Activated CD8-positive, alpha-beta memory T cell treated with anti-CD3 and anti-CD28 coated beads for 4 hours (primary cell): Measurements from ENCODE around the gene VGLL4.

ENCODE experiments used
- DNase-seq, 2 donors: peaks; one replicate each; pipeline ENCODE4 v3.0.0-alpha.2; 2020; ENCODE audit warnings: low read depth in 2 of 2

The VGLL4 gene

DNA sequence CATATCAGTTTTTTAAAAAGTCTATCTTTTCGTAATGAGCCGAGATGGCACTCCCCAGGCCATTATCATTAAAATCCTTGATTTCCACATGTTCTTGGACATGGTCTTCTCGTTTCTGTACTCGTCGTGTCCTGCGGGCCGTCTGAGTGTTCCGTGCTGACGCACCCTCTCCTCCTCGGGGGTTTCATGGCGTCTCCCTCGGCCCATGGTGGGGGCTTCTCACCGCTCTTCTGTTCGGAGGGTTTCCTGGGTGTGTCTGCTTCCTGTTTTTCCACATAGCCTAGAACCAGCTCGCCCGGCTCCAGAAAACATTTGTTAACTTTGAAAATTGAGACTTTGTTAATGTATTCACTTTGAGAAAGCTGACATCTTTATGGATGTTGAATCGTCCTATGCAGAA is 92.7 kb downstream of the VGLL4 start:
- no peak for DNase-seq

DNA sequence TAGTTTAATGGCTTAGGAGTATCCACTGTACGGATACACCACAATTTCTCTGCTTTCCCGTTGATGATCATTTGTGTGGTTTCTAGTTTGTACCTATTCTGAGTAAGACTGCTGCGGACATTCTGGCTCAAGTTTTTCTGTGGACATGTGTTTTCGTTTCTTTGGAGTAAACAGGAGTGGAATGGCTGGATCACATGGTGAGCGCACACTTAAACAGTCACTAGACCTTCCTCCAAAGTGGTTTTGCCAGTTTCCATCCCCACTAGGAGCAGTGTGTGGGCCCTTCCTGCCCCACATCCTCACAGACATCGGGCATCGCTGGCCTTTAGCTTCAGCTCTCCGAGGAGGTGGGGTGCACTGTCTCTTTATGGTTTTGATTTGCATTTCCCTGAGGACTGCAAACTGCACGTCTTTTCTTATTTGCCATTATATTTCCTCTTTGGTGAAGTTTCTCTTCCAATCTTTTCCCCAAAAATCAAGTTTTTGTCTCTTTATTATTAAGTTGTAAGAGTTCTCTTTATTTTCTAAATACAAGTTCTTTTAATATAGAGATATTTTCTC is 94.1 kb downstream of the VGLL4 start:
- DNase-seq, result no peak

DNA sequence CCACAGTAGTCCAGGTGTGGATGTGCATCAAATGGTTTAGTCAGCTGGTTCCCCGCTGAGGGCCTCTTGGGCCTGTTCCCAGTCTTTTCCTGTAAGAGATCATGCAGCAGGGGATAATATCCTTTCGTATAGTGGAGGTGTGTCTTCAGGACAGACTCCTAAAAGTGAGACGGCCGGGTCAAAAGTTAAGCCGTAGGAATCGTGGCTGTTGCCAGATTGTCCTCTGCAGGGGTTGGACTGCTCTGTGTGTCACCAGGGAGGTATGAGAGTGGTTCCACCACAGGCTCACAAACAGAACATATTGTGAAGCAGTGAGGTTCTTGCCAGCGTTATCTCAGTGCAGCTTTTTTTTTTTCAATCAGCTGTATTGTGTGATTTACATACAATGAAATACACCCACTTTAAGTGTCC is 95.0 kb downstream of the VGLL4 start:
- no peak for DNase-seq

DNA sequence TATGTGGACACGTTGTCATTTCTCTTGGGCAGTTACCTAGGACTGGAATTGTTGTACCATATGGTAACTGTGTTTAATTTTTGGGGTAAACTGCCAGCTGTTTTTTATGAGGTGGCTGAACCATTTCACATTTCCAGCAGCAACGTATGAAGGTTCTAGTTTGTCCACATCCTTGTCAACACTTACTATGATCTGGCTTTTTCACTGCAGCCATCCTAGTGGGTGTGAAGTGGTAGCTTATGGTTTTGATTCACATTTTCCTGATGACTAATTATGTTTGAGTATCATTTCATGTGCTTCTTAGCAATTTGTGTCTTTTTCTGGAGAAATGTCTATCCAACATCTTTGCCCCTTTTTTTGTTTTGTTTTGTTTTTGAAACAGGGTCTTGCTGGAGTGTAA is 96.2 kb downstream of the VGLL4 start:
- no peak for DNase-seq

DNA sequence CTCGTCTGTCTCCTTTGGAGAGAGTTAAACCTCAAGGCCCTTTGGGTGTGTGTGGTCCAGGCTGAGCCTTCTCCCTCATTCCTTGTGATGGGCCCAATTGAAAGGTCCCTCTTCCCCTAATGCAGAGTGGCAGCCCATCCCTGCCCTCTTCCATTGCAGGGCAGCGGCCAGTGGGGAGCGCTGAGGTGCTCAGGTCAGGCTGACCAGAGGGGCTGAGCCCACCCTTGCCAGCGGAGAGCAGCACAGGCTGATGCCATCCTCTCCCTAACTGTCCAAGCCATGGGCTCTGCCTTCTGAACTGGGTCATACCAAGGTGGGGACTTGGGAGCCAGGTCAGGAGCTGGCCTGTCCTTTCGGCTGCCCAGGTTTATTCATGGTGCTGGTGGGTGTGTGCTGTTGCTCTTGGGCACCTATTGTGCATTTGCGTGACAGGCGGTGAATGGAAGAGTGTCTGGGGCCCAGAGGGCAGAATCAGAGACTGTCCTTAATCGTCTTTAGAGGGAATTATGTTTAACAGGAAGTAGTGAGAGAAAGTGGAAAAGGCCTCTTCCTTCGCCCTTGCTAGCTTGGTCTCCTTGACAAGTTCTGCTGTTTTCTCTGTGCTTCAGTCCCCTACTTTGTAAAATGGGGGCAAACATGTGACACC is 96.9 kb downstream of the VGLL4 start:
- no peak for DNase-seq

DNA sequence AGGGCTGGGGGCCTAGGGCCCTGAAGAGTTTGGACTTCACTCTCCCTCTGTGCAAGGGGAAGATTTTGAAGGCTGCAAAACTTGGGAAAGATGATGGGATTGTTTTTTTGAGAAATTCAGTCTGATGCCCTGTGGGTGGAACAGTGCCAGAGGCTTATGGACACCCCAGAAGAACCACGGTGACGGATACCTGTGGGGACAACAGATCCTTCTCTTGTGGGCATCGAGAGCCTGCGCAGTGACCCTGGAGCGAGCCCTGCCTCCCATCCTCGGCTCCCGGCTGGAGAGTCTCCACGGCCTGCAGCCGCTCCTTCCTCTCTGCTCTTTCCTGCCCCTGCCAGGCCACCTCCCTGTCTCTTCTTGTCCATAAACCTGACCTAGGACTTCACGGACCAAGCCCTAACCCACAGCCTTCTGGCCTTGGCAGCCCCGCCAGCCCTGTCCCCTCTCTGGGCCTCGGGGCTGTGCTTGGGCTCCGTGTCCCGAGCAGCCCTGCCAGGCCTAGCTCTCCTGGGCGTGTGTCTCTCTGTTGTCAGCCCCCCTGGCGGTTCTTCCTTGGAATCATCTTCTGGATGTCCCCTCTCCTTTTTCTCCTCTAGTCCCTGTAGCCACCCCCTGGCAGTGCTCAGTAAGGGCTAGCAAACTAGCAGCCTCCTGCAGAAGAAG is 98.4 kb downstream of the VGLL4 start:
- DNase-seq, result no peak

DNA sequence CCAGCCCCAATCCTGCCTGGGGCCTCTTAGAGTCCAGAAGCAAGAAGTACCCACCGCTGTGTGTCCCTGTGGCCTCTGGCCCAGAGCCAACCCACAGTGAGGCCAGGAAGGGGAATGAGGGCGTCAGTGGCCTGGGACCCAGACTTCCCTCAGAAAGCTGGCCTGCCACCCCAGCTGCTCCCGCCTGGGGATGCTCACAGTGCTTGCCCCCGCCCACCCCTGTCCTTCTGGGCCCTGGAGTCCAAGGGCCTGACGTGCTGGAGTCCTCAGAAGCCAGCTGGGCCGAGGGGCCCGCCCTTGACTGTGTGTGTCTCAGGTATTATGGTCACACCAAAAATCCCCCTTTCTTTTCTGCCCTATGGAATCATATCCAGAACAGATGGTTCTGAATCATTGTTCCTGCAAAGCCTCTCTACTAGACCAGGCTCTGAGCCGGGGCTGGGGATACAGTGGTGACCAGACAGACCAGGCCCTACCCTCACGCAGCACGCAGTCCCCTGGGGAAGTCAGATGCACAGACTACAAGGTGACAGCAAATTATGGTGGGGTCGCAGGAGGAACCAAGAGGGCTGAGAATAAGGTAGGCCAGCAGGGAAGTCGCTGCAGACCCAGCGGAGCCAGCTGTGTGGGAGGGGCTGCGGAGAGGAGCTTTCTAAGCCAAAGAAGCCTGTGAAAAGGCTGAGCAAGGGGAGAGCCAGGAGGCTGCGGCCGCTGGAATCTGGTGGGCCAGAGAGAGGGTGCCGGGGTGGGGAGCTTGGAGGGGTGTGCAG is 99.1 kb downstream of the VGLL4 start:
- DNase-seq, result no peak

DNA sequence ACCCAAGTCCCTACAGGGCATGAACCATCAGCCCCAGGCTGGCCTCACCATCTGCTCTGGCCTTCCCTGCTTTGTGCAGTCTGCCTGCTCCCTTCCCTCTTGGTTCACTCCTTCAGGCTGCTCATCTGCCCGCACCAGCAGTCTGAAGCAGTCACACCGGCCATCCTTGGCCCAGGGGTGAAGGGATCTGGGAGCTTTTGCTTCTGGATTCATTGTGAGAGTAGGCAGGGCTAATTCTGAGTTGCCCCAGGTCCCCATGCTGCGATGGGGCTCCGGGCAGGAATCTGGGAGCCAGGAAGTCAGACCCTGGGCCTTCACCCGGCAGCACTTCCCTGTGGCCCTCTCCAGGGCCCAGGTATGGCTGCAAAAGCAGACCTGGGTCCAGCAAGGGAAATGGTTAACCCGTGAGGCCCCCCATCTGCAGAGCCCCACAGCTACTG is 99.7 kb downstream of the VGLL4 start:
- DNase-seq, result no peak

DNA sequence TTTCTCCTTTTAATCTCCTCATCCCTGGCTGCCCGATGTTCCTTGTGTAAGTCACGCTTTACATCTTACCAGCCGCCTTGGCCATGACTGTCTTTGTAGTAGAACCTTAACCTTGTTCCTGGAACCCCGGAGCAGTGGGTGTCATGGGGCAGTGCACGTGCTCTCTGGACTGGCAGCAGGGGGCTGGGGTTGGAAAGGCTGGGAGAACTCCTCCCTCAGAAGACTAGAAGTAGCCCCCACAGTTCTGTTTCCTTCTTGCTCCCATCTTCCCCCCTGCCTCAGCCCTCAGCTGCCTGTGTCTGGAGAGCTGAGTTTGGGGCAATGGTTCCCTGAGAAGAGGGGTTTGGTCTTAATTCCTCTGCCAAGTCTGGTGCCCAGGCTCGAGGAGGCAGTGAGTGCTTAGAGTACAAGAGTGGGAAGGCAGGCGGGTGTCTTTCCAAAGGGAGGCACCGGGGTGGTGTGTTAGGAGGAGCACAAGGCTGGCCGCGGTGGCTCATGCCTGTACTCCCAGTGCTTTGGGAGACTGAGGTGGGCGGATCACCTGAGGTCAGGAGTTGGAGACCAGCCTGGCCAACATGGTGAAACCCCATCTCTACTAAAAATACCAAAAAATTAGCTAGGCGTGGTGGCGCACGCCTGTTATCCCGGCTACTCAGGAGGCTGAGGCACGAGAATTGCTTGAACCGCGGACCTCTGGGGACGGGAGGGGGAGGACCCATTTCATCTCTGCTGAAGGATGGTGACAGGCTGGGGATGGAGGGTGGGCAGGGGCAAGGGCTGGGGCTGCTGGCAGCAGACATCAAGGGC is 100.4 kb downstream of the VGLL4 start:
- DNase-seq, result no peak

DNA sequence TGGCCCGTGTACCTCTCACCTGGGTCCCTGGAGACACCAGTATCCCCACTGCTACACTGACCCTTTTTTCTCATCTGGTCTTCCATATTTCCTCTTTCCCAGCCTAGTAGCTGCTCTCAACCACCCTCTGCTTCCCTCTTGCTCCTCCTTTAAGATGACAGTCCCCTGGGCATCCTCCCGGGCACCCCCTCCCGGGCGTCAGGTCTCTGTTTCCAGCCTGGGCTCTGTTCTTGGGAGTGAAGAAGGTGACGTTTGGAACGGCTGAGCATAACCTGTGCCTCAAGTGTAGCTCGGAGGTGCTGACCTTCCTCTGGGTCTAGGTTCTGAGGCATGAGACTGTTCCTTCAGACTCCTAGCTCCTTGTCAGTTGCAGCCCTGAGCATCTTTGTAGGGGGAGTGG is 101.2 kb downstream of the VGLL4 start:
- DNase-seq, result no peak

DNA sequence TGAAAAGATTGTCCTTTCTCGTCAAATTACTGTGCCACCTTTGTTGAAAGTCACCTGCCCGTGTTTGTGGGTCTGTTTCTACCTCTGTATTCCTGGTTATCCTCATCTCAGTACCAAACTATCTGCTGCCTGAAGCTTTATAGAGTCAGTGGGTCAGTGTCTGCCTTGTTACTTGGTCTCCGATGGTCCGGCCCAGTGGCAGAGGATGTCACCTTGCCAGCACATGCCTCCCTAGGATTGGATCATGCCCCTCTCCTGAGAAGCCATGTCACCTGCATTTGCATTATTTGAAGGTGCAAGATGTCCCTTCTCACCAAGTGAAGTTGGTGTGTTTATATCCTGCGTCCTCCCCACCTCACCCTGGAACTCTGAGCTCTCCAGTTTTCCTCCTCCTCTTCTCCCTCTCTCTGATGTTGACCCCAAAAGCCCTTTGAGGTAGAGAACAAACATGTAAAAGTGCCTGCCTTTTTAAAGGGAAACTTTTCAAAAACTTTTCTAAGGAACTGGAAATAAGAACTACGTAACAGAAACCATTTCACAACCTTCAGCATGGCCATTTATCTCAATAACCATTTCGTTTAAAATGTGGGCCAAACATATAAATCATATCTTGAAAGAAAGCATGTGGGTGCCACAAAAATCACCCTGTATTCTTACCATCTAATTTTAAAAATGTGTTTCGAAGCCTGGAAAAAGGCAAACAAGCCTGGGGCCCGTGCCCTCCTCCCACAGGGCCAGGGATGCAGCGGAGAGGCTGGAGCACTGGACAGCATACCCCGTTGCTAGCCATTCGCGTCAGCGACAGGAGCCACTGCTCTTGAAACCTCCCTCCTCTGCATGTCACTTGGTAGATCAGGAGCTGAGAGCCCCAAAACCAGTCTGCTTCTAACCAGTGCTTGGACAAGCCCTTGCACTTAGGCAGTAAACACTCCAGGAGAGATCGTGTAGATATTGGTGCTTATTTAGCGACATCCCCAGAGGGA is 102.1 kb downstream of the VGLL4 start:
- DNase-seq, result no peak

DNA sequence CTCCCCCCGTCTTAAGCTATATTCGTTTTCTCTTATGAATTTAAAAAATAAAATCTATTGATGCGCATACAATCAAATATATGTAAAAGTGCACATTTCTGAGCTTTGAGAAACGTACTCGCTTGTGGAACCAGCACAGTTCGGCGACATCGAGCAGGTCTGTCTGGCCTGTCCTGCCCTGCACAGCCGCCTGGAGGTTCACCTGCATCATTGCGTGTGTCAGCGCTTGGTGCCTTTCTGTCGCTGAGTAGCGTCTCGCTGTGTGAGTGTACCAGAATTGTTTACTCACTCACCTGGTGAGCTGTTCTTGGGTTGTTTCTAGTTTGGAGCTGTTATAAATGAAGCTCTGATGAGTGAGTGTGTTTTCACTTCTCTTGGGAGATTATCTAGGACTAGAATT is 104.0 kb downstream of the VGLL4 start:
- DNase-seq, result no peak

DNA sequence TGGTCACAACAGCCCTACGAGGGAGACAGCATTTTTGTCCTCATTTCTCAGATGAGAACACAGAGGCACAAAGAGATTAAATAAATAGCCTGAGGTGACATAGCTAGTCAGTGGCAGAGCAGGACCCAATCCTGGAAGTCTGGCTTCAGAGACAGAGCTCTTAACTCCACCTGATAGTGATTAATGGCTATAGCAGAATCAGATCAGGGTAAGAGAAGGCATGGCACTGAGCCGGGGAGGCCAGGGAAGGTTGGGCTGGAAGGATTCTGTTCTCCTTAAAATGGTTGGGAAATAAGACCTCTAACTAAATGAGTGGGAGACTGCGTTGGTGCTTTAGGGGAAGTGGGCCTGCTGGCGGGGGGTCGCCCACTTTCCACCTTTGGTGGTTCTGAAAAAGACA is 104.5 kb downstream of the VGLL4 start:
- no peak for DNase-seq

DNA sequence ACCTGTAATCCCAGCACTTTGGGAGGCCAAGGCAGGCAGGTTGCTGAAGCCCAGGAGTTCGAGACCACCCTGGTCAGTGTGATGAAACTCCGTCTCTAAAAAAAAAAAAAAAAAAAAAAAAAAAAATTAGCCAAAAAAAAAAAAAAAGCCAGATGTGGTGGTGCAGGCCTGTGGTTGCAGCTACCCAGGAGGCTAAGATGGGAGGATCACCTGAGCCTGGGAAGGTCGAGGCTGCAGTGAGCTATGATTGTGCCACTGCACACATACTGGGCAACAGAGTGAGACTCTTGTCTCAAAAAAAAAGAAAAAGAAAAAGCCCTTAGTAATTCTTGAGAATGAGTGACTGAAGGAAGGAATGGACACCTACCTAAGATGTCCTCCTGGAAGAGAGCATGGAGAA is 105.1 kb downstream of the VGLL4 start:
- no peak for DNase-seq

DNA sequence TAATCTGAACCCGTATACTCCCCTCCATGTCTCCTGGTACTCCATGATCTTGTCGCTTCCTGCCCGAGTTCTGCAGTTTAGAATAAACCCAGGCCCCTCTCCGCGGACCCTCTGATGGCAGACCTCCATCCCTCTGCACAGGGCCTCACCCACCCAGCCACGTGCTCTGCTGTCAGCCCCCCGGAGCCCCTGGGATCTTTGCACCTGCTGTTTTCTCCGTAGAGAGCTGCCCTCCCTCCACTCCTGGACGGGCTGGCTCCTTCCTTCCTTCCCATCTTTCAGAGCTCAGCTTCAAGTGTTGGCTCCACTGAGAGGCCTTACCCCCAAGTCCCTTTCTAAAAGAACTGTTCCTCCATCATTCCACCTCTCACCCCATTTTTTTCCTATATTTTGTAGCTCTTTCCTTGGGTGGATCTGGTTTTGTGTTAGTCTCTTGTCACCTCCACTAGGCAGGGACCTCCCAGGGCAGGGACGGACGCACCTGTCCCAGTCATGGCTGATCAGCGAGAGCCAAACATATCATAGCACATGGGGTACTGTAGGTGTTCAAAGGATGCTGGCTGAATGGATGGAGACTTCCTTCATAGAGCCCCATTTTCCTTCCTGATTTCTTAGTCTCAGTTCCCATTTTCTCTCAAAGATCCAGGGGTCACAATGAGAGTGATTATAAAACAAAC is 106.6 kb downstream of the VGLL4 start:
- DNase-seq, result no peak

DNA sequence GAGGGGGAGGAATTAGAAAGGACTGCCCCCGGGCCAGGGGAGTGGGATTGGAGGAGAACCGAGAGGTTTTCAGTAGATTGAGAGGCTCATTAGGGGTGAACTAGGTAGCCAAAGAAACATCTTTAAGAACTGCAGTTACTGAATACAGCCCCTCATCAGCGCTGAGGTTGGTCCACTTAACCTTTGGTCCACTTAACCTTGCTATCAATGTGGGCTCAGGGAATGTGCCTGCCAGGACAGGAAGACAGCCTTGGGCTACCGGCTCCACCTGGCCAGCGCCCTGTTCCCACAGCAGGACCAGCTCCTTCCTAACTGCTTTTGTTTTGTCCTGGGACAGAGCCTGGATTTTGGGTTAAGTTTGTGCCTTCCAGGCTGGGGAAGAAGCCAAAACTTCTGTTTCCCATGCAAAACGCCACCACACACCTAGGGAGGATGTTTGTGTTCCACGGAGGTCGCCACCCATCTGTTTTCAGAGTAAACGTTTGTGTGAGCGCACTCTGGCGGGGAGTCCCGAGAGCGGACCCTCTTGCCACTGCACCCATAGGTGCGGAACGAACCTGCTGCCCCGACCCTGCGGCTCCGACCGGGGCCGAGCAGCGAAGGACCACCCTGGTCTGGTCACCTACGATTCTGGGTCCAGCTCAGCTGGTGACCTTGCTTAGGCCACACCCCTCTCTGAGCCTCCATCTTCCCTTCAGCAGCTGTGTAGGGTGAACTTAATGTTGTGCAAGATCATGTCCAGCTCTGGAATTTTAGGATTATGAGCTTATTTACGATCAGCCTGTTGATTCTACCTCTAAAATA is 107.4 kb downstream of the VGLL4 start:
- no peak for DNase-seq

DNA sequence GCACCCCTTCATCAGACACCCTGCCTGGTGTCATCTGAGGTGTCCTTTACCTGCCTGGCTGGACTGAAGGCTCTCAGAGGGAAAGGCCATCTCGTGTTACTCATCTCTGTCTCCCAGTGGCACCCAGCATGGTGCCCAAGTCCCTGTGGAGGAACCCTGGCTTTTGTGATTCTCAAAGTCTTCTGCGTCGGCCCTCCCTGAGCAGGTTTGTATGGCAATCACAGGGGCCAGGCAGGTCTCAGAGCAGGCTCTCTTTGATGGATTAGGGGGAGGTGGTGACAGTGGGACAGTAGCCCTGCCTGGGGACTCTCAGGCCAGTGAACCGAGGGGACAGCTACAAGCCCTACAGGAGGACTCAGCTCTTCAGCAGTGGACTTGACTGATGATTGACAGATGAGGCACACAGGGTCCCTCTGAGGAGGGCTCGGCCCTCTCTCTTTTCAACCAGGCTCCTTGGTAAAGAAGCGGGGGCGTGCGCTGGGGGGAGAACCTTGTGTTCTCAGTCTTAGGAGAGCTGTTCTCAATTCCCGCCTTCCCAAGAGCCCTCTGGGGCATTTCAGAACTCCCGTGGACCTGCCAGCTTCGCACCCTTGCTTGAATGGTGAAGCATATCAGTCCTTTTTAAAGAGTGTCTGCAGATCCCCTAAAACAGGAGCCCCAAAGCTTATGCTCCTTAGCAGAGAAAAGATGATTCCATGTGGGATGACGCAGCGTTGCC is 108.3 kb downstream of the VGLL4 start:
- no peak for DNase-seq

DNA sequence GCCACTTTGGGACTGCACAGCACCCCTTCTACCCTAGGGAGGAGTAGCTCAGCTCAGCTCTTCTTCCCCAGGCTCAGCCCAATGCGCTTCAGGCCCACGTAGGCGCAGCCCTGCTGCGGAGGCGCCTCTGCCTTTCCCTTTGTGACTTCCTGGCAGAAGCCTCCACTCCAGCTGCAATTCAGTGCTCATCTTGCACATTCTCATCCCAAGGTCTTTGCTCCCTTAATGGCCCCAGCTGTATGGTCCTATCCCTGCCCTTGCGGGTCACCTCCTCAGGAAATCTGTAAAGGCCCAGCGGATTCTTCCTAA is 109.0 kb downstream of the VGLL4 start:
- DNase-seq, result no peak
